Natural killer cell (primary cell): ENCODE measurements around the gene KDM1A. TPM values are rescaled to one million over a fixed set of nuclear protein-coding genes. Genes with fewer than 3 reads are reported as not detected.

ENCODE experiments used
- ATAC-seq, 3 donors: fragments of 150-1000 bp in 2 of 3; fragments of 200-7000 bp in 1 of 3; cut with Tn5 transposase; 1 replicate in 1 of 3; 2 replicates in 2 of 3; pipeline ENCODE4 v1.10.0; 2021; ENCODE audit warnings: mild to moderate bottlenecking in 2 of 3, moderate library complexity in 2 of 3
- DNase-seq, 2 donors: peaks; one replicate each; pipeline versions ENCODE4 v3.0.0 to v3.0.0-alpha.2; 2013 to 2021; ENCODE audit warnings: mixed read lengths in 1 of 2
- H3K27ac ChIP-seq: one replicate; pipeline ENCODE4 v1.5.1; 2013; ENCODE audit warnings: mild to moderate bottlenecking, low read length
- H3K27me3 ChIP-seq: one replicate; pipeline ENCODE4 v1.6.1; 2013; ENCODE audit warnings: low read length; ENCODE audit not compliant: control insufficient read depth, insufficient read depth
- H3K36me3 ChIP-seq: one replicate; pipeline ENCODE4 v1.6.1; 2013; ENCODE audit warnings: low read length; ENCODE audit not compliant: control insufficient read depth, insufficient read depth
- H3K4me1 ChIP-seq: one replicate; pipeline ENCODE4 v1.6.1; 2013; ENCODE audit warnings: low read length; ENCODE audit not compliant: control insufficient read depth, insufficient read depth
- H3K4me3 ChIP-seq: one replicate; pipeline ENCODE4 v1.5.1; 2013; ENCODE audit warnings: low read length
- H3K9me3 ChIP-seq: one replicate; pipeline ENCODE4 v1.6.1; 2013; ENCODE audit warnings: low read length; ENCODE audit not compliant: control insufficient read depth, insufficient read depth
- H3K27ac Mint-ChIP-seq, 2 donors: one replicate each; pipeline ENCODE4 v1.8.0; 2022; ENCODE audit warnings: mild to moderate bottlenecking in 2 of 2, mixed read lengths in 2 of 2, moderate library complexity in 1 of 2
- H3K27me3 Mint-ChIP-seq, 2 donors: one replicate each; pipeline ENCODE4 v1.8.0; 2022; ENCODE audit warnings: low read depth in 2 of 2, mixed read lengths in 2 of 2
- H3K36me3 Mint-ChIP-seq: one replicate; pipeline ENCODE4 v1.8.0; 2022; ENCODE audit warnings: mixed read lengths
- H3K4me1 Mint-ChIP-seq, 2 donors: one replicate each; pipeline ENCODE4 v1.8.0; 2022; ENCODE audit warnings: mixed read lengths in 2 of 2
- H3K4me3 Mint-ChIP-seq: one replicate; pipeline ENCODE4 v1.8.0; 2022; ENCODE audit warnings: mild to moderate bottlenecking, moderate library complexity, mixed read lengths
- H3K9me3 Mint-ChIP-seq, 2 donors: one replicate each; pipeline ENCODE4 v1.8.0; 2022; ENCODE audit warnings: mixed read lengths in 2 of 2
- WGBS: methylation state at CpG from one replicate; pipeline ENCODE4 v1.1.7; 2013; ENCODE audit warnings: missing lambda C conversion rate; ENCODE audit not compliant: insufficient coverage; 5-methylcytosine and 5-hydroxymethylcytosine counted together
- intact Hi-C: fragments of 100-400 bp; cut with micrococcal nuclease; formaldehyde crosslinking; loops from one replicate; pipeline ENCODE4 v1.14.2; 2022
- total RNA-seq, 4 donors: library from RNA; stranded (reverse); fragments of 120-200 nt in 1 of 4; gene quantifications; one replicate each; pipeline versions ENCODE4 v1.2.3 to v1.2.4, GENCODE V29; 2013 to 2022
- TF ChIP-seq, protein P1 (sequence below): fragments of 200-600 bp; IDR thresholded peaks from one replicate; pipeline ENCODE4 v1.8.0; 2022; ENCODE audit warnings: antibody characterized with exemption

KDM1A gene
- total RNA-seq, 3 donors from 2014 or later (not counting 1 experiment from before 2014, with no cell fraction given), result 33.0 to 45.4 (median 43.8) TPM

DNA sequence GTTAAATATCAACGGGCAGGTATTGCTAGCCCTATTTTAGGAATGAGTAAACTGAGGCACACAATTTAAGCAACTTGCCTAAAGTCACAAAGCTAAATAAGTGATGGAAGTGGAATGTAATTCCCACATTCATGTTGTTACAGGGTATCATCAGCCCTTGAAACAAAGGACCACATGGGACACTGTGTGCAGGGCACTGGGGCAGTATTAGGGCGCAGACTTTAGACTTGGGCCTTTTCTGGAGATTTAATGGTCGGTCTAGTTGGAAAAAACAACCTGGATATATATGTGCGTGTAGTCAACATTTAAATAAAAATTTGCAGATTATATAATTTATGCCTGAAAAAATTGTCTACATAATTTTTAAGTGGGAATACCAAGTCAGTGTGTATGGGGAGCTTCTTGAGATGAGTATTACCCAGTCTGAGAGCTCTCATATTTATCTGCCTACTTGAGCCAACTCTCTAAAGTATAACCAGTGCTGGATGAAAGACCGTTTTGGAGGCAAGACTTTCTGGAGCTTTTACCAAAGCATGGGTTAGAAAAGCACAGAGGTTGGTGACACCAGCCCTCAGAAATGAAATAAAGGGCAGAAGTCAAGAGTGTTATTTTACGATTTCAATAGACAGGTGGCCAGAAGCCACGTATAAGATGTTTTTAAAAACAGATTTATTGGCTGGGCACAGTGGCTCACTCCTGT lies 1.6 kb downstream of the KDM1A start:
- H3K36me3 ChIP-seq, result no peaks in the 10 kb centered on the region
- peak overlapping the region; percentile 94 for H3K4me3 Mint-ChIP-seq
- TF ChIP-seq, protein P1, sequence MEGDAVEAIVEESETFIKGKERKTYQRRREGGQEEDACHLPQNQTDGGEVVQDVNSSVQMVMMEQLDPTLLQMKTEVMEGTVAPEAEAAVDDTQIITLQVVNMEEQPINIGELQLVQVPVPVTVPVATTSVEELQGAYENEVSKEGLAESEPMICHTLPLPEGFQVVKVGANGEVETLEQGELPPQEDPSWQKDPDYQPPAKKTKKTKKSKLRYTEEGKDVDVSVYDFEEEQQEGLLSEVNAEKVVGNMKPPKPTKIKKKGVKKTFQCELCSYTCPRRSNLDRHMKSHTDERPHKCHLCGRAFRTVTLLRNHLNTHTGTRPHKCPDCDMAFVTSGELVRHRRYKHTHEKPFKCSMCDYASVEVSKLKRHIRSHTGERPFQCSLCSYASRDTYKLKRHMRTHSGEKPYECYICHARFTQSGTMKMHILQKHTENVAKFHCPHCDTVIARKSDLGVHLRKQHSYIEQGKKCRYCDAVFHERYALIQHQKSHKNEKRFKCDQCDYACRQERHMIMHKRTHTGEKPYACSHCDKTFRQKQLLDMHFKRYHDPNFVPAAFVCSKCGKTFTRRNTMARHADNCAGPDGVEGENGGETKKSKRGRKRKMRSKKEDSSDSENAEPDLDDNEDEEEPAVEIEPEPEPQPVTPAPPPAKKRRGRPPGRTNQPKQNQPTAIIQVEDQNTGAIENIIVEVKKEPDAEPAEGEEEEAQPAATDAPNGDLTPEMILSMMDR, result no peak
- H3K9me3 ChIP-seq, result no peaks in the 10 kb centered on the region
- H3K4me3 ChIP-seq, result peak overlapping the region; percentile 90
- no peaks in the 10 kb centered on the region for H3K36me3 Mint-ChIP-seq
- peaks cover 11% of the 10 kb centered on the region for H3K4me1 ChIP-seq
- no peak for DNase-seq
- H3K27me3 Mint-ChIP-seq, result no peaks in the 10 kb centered on the region
- intact Hi-C loops, result no loop called here
- peak overlapping the region; percentile 67 to 94 for H3K27ac Mint-ChIP-seq
- H3K9me3 Mint-ChIP-seq, result peaks cover 0 to 2% of the 10 kb centered on the region in 2 donors
- 50% methylated on average over 6 of the region's 7 CpGs for WGBS
- H3K27me3 ChIP-seq, result no peaks in the 10 kb centered on the region
- H3K4me1 Mint-ChIP-seq, result peaks cover 52 to 63% of the 10 kb centered on the region in 2 donors
- no peak overlapping the region for H3K27ac ChIP-seq
- no peak for ATAC-seq

DNA sequence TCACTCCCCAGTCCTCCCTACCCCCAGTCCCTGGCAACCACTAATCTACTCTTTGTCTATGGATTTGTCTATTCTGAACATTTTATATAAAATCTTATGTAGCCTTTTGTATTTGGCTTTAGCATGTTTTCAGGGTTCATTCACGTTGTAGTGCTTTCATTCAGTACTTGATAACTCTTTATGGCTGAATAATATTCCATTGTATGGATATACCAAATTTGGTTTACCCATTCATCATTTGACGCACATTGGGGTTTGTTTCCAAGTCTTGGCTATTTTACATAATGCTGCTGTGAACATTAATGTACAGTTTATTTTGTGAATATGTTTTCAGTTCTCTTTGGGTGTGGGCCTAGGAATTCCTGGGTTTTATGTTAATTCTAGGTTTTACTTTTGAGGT lies 2.6 kb downstream of the KDM1A start:
- Mint-ChIP-seq H3K4me3 (peak overlapping the region; percentile 31), H3K9me3 (peaks cover 0 to 2% of the 10 kb centered on the region in 2 donors), H3K36me3 (no peaks in the 10 kb centered on the region), H3K27me3 (no peaks in the 10 kb centered on the region), H3K4me1 (peaks cover 56 to 63% of the 10 kb centered on the region in 2 donors), H3K27ac (no peak overlapping the region)
- Histone ChIP-seq H3K27ac (no peak overlapping the region), H3K27me3 (no peaks in the 10 kb centered on the region), H3K36me3 (no peaks in the 10 kb centered on the region), H3K9me3 (no peaks in the 10 kb centered on the region), H3K4me1 (peaks cover 11% of the 10 kb centered on the region), H3K4me3 (no peak overlapping the region)
- TF ChIP-seq, protein P1, result no peak
- no peak for DNase-seq
- no peak for ATAC-seq
- intact Hi-C loops, result no loop called here
- WGBS, result 92% methylated on average over 1 of the region's 2 CpGs

DNA sequence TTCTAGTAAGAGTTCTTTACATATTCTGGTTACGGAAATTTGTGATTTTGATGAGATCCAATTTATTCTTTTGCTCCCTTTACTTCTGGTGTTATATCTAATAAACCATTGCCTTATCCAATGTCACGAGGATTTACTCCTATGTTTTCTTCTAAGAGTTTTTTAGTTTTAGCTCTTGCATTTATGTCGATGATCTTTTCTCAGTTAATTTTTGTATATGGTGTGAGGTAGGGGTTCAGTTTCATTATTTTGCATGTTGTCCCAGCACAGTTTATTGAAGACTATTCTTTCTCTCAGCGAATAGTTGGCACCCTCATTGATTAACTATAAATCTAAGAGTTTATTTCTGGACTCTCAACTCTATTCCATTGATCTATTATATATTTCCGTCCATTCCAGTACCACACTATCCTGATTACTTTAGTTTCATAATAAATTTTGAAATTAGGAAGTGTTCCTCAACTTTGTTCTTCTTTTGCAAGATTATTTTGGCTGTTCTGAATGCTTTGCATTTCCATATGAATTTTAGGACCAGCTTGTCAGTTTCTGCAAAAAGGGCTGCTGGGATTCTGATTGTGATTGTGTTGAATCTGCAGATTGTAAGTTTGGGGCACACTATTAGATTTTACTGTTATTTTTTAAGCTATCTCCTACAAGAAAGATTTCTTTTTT lies 4.0 kb downstream of the KDM1A start:
- H3K36me3 Mint-ChIP-seq, result no peaks in the 10 kb centered on the region
- Histone ChIP-seq H3K9me3 (no peaks in the 10 kb centered on the region), H3K4me3 (no peak overlapping the region), H3K27me3 (no peaks in the 10 kb centered on the region), H3K36me3 (no peaks in the 10 kb centered on the region), H3K4me1 (peaks cover 11% of the 10 kb centered on the region), H3K27ac (no peak overlapping the region)
- H3K9me3 Mint-ChIP-seq, result peaks cover 0 to 2% of the 10 kb centered on the region in 2 donors
- no peak for ATAC-seq
- TF ChIP-seq, protein P1, result no peak
- peaks cover 55 to 60% of the 10 kb centered on the region in 2 donors for H3K4me1 Mint-ChIP-seq
- H3K27me3 Mint-ChIP-seq, result no peaks in the 10 kb centered on the region
- no peak for DNase-seq
- peak overlapping the region; percentile 50 for H3K4me3 Mint-ChIP-seq
- no peak overlapping the region for H3K27ac Mint-ChIP-seq
- 100% methylated on average over 2 of the region's 5 CpGs for WGBS
- intact Hi-C loops, result no loop called here
